ENCODE results near the gene KLF13.

Gene KLF13

DNA sequence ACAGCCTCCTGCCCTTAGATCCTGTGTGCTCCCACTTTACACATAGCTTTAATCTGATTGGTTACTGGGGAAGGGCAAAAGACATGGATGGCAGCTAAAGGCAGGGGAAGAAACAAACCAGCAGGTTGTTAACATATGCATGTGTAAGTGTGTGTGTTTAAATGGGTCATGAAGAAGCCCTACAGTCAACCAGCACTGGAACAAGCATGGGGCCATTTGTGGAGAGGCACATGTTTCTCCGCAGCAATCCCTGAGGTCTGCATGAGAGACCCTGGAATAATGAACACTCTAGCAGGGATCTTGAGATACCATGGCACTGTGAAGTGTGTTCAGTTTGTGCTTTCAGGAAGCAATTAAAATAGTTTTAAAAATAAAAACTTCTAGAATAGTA, 6.0 kb downstream of the KLF13 start:
- no peak for DNase-seq (ENCODE audit: low read depth)

DNA sequence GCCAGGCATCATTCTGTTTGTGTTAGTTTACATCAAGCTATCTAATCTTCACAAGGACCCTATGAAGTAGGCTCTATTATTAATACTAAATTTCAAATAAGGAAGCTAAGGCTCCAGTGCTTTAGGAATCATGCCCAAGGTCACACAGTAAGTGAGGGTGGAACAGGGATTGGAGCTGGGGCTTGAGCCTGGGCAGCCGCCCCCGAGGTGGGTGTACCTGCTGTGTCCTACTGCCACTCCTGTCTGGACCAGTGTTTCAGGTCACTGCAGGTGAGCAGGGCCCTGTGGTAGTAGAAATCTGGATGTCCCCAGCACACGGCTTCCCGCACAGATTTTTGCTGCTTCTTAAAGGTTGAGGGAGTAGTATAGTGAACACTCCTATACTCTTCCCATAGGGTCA, 6.5 kb downstream of the KLF13 start:
- DNase-seq (ENCODE audit: low read depth) = no peak

DNA sequence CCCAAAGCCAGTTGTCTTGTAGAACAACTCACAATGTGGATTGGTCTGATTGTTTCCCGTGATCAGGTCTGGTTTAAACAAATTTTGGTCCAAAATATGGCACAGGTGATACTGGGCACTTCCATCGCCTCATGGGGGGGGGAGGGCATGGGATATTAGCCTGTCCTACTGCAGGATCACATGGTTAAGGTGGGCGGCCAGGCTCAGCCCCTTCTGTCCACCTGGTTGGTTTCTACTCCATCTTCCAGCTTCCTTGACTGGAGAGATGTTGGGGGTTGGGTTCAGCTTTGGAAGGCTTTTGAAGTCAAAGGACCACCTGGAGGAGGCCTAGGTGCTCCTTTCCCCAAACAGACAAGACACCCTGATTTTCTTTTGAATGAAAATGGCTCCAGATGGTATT, 7.2 kb downstream of the KLF13 start:
- no peak for DNase-seq (ENCODE audit: low read depth)

DNA sequence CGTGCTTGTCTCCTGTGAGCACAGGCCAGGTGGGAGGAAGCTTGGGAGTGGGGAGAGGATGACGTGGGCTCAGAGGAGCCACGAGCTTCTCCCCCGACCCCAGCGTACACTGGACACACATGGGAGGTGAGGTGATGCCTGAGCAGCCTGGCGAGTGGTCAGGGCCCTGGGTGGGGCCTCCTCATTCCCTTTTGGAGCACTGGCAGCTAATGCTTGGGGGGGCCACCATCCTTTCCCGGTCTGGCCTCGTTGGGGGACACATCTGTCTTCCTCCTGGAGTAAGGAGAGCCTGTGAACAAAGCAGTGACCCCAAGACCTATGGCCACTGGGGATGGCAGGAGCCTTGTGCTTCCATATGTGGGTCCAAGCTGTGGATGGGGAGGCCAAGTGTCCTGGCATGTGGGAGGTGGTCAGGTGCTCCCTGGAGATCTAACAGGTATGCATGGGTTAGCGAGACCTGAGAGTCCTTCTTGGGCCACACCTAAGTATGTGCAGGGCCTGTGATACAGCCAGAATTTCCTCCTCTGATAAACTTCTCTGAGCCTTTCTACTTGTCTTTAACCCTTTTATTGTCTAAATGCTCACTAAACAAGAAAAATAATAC, 9.5 kb downstream of the KLF13 start:
- DNase-seq (ENCODE audit: low read depth) = no peak

DNA sequence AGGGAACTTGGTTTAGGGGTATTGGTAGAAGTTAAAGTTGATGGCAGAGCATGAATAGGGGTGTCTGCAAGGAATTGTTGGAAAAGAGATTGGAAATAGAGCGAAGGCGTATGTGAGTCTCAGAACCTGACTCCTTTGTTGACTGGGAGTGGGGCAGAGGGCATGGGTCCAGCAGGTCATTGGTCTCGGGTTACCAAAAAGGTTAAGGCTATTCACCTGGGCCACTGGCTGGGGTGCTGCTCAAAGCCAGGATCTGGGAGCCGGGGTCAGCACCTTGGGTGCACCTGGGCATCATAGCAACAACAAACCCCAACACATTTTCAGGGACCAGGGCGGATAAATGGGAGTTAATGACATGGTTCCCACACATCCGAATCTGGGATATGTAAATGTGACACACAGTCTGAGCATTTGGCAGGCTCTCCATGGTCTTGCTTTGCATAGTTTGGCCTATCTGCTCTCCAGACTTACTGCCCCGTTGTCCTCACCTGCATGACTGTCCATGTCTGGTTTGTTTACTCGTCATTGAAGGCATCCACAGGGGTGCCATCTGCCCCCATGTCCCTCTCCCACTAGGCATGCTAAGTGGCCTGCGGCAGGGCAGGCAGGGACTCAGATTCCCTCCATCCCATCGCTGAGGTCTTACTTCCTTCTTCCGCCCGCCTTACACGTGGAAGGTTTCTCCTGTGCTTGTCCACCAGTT, 10.1 kb downstream of the KLF13 start:
- DNase-seq (ENCODE audit: low read depth) = no peak

DNA sequence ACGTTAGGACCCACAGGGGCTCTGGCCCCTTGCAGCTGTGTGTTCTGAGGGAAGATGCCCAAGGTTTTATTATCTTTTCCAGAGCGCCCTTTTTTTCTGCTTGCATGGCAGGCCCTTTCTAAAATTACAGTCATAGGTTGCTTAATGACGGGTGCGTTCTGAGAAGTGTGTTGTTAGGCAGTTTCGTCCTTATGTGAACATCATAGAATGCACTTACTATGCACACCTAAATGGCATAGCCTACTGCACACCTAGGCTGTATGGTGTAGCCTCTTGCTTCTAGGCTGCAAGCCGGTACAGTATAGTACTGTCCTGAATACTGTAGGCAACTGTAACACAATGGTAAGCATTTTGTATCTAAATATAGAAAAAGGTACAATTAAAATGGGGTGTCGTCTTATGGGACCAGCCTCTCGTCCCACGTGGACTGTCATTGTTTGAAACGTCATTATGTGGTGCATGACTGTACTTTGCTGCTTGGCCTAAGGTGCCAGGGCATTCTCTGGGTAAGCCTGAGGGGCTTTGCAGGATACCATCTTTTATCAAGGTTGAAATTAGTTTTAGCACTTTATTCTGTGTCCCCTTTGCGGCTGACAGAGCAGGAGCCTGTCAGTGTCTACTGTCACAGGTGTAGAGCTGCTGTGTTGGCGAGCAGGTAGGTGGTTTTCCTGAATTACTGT, 10.9 kb downstream of the KLF13 start:
- no peak for DNase-seq (ENCODE audit: low read depth)

DNA sequence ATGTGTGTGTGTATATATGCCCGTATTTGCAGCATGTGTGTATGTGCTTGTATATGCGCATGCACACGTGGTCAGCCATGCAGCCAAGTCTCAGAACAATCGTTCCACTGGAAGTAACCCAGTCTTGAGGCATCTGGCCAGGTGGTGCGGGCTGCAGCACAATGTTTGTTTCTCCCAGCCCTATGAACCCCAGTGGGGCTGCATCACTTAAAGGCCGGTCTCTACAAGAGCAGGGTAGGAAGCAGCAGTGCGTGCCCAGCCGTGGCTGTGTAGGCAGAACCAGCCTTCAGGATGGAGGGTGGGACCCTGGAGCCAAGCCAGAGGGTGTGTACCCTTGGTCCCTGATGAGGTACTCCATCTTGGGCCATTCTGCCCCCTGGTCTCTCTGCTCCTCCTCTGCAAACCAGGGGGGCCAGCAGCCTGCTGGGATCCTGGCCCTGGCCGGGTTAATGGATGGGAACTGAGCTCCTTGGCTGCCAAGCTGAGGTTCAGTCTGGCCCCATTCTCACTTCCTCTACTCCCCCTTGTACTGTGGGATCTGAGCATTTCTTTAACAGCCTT, 11.8 kb downstream of the KLF13 start:
- DNase-seq (ENCODE audit: low read depth) = no peak

DNA sequence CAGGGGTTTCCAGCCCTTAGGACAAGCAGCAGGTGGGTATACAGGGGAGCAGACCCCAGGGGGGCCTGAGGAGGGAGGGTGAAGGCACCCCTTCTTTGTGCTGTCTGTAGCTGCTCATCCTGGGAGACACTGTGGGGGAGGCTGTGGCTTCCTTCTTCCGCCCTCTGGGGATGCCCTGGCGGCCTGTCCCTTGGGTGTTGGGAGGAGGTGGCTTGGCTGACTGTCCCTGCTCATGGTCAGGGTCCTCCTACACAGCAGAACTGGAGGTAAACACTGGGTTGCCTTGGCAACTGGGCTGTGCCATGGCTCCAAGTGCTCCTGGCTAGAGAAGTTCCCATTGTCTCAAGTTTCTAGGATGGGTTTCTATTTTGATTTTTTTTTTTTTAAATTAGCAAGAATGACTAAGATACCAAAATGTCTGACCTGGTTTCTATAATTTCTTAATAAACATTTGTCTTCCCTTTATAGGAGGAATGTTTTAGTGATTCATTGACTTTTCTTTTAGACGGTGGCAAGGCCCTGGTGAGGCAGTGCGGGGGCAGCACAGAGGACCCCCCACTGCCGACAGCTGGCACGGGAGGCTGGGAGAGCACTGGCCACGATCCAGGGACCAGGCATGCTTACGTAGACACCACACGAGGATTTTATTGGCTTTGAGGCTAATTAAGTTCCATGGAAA, 12.4 kb downstream of the KLF13 start:
- DNase-seq (ENCODE audit: low read depth) = peak; percentile 62

DNA sequence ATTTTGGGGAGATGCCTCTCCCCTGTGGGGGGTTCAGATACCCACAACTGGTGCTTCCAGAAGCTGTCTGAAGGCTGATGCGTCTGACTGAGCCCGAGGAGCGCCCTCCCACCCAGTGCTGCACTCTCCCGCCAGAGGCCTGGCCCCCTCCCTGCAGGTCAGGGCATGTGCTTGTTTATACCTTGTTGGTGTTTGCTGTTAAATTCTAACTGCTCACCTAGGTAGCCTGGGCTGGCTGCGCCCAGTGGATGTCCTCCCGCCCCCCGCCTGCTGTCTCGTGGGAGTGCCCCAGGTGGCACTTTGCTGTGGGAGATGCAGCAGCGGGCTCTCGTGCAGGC, 12.9 kb downstream of the KLF13 start:
- no peak for DNase-seq (ENCODE audit: low read depth)

DNA sequence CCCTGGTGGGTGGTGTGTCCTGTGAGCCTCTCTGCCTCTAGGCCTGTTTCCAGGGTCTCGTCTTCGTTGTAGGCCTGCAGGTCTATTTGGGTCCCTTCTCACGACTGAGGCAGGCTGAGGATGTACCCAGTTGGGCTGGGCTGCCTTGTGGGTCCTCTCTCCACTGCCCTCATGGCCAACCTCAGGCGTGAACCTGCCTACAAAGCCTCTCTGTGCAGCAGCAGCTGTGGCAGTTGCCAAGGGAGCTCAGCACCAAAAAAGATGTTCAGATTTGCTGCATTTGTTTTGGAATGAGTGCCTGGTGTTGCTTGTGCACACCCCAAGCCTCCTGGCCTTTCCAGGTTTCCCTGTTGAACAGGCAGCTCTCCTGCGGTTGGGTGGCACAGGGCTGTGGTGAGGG, 13.4 kb downstream of the KLF13 start:
- DNase-seq (ENCODE audit: low read depth) = no peak

DNA sequence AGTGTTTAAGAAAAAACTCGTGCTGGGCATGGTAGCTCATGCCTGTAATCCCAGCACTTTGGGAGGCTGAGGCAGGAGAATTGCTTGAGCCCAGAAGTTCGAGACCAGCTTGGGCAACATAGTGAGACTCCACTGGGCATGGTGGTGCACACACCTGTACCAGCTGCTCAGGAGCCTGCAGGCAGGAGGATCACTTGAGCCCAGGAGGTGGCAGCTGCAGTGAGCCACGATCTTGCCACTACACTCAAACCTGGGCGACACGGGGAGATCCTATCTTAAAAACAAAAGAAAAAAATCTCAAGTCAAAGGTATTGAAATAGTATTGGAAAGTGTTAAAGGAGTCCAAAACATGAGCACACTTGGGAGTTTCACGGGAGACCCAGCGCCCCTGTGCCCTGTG, 14.0 kb downstream of the KLF13 start:
- DNase-seq (ENCODE audit: low read depth) = no peak

DNA sequence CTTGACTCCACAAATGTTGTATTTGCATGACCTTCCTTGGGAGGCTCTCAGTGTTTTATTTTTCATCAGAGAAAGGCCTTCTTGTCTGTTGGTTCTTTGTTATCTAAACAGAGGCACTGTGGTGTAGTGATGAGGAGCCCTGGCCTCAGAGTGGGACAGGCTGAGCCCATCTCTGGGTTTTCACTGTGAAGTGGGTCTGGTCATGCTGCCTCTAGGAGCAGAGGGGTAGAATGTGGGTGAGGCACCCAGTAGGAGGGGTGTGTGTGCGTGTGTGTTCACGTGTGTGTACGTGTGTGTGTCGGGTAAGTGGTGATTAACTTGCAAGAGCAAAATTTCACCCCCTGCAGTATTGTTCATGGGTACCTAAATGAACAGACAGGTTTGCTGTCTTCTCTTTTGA, 14.4 kb downstream of the KLF13 start:
- DNase-seq (ENCODE audit: low read depth) = no peak

DNA sequence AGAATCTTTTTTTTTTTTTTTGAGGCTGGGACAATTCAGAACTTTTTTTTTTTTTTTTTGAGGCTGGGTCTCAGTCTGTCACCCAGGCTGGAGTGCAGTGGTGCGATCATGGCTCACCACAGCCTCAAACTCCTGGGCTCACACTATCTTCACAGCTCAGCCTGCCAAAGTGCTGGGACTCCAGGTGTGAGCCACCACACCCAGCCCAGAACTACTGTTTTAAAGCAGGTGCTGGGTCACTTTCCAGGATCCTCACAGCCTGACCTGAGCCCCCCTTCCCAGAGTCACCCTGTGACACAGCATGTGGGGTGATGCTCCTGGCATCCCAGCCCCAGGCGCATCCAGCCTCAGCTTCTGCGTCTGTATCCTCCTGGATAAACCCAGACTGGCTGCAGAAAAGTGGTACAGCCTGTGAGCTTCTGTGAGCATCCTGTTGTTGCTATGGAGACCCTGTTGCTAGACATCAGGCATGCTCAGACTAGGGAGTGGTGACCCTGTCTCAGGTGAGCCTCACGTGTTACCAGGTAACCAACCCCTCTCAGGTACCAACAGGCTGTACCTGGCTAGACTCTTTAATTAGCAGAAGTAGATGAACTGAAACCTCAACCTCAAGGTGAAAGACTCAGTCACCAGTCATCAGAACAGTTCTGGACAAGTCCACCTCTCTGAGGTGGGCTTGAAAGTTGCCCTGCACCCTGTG, 15.0 kb downstream of the KLF13 start:
- DNase-seq (ENCODE audit: low read depth) = no peak

DNA sequence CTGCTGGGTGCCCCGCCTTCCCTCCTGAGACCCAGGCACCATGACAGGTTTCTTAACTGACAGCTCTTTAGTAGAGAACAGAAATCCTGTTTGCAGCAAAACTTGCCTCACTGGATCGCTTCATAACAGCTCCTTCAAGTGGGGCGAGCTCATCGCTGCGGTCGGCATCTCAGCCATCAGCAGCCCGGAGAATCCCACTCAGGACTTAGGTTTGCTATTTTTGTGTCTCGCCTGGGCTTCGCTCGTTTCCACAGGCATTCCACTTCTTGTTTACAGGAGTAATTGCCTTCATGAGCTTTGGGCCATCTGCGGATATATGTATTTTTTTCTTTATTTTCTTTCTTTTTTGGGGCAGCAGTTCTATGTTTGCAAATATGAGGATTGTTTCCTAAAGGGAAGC, 15.7 kb downstream of the KLF13 start:
- no peak for DNase-seq (ENCODE audit: low read depth)

DNA sequence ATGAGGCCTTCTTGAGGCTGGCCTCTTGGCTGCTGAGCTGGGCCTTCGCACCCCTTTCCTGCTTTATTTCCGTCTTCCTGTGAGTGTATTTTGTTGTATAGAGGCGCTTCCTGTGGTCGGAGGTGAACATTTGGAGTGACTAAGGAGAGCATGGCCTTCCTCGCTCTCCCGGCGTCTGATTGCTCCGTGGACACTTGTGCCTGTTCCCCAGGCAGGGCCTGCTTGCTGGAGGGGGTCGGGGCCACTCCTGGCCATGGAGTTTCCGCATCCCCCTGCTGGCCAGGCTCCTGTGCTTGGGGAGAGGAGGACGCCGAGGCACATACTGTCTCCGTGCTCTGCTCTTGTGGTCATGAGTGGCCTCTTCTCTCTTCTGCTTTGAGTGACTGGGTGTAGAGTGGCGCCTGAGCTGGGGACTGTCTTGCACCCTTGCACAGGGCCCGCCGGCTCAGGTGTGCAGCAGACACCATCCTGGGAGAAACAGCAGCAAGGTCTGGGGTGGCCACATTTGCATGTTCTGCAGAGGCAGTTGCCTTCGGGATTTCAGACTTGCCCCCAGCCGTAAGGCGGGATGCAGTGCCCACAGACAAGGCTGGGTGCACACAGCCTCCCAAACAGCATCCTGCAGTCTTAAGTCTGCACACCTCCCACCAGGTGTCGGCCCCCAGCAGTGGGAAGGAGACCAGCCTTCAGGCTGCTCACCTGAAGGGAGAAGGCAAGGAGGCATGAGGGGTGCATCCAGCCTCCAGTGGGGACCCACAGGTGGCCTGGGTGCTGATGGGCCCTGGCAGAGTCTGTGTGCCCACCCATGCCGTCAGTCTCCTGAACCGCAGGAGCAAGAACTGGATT, 16.4 kb downstream of the KLF13 start:
- no peak for DNase-seq (ENCODE audit: low read depth)

DNA sequence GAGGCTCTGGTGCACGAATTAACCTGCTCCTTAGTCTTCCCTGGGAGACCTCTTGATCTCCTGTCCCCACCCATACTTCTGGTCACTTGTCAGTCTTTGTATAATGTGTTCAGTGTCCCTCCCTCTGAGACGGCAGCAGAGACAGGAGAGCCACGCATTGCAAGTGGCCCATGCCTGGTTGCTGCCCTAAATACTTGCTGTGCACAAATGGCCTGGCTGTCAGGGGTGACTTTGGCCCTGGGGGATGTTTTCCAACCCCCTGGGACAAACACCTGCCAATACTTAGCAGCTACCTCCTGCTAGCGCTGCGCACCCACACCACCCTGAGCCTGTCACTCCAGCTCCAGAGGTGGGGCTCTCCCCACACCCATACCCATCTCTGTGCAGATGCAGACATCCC, 17.2 kb downstream of the KLF13 start:
- DNase-seq (ENCODE audit: low read depth) = no peak

DNA sequence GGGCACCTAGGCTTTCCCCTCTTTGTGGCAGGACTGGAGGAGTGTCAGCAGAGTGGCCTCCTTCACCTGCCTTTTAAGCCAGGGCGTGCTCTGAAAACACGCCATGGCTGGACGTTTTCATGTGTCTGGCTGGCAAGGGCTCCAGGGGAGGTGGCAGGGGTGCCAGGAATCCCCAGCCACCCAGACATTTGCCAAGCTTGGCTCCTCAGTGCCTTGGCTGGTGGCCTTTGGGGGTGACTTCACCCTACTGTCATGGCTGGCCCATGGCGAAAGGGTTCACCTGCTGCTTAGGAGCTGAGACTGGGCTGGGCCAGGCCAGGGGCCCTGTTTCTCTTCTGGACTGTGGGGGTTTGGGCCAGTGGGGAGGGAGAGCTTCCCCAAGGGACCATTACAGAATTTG, 17.6 kb downstream of the KLF13 start:
- DNase-seq (ENCODE audit: low read depth) = no peak

DNA sequence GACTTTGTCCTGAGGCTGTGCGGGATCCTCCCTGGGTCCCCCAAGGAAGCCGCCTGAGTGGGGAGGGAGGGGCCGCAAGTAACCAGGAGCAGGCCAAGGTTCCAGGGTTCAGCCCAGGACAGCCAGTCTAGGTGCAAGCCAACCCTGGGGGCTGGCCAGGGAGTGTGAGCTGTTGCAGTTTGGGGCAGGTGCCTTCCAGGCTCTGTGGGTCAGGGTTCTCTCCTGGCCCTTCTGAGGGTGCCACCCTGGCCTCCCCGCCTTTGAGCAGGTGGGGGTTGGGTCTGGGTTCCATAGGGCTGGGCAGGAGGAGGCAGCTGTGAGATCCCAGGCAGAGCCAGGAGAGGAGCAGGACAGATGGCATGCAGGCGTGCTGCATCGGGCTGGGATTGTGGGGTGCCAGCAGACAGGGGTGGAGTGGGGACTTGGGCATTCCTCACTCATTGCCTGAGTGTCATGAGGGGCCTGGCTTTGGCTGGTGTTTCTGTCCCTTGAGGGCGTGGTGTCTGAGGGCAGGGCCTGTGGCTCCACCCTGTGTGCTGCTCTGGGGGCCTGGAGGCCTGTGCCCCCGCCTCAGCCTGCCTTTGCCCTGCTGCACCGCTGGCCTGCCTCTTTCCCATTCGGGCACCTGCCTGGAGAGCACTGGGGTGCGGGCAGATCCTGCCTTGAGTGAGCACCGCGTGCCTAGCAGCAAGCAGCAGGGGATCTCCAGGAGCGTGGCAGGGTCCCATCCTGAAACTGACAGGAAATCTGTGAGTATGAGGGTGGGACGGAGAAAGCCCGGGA, 18.4 kb downstream of the KLF13 start:
- no peak for DNase-seq (ENCODE audit: low read depth)

DNA sequence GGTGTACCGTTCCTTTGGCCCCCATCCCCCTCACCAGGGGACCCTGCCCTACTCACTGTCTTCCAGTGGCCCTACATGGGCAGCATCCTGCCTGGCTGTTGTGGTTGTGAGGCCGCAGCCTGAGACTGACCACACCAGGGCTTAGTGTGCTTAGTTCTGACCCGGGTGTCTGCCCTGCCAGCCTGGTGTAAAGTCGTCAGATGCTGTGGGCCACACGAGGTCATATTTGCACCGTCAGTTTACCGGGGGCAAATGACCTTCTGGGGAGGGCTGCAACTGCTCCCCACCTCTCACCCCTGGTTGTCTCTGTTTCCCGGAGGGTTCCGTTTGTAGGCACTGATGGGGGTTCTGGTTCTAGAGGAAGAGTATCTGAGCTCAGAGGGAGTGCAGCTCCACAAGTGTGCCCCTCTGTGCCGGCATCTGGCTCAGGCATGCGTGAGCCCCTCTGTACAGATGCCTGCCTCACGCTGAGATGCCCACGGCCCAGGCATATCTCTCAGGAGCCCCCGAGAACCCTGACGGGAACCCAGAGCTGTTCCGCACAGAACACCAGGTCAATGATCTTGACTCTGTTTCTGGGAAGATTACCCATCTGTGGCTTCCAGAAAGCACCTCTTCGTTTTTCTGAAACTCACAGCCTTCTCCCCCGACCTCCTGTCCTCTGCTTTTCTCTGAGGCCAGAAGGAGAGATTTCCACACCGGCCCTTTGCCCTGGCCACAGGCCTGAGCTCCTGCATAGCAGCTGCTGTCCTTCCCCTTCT, 19.2 kb downstream of the KLF13 start:
- no peak for DNase-seq (ENCODE audit: low read depth)

Measured in GM04504 (cell line).